Liver (tissue), 9 donors: ENCODE data around the gene CCT6B. TPM values are rescaled to one million over a fixed set of nuclear protein-coding genes. Genes with fewer than 3 reads are reported as not detected.
A peak's percentile ranks its signal among the peaks of the same experiment; 100 is the strongest.

ENCODE experiments used
- DNase-seq: peaks from one replicate; pipeline ENCODE4 v3.0.0-alpha.2; 2017; ENCODE audit warnings: low spot score
- H3K27ac ChIP-seq, 2 donors: one replicate each; pipeline ENCODE4 v1.7.0; 2013; ENCODE audit warnings: inconsistent platforms in 2 of 2, low read length in 2 of 2, control low read depth in 1 of 2, low read depth in 1 of 2, mild to moderate bottlenecking in 1 of 2
- H3K27me3 ChIP-seq, 4 donors: one replicate each; pipeline versions ENCODE4 v1.6.1 to v1.7.0; 2013; ENCODE audit warnings: low read length in 3 of 4, inconsistent platforms in 1 of 4, mild to moderate bottlenecking in 1 of 4, moderate library complexity in 1 of 4; ENCODE audit not compliant: control insufficient read depth in 4 of 4, insufficient read depth in 4 of 4
- H3K36me3 ChIP-seq, 4 donors: one replicate each; pipeline versions ENCODE4 v1.6.1 to v1.7.0; 2013; ENCODE audit warnings: low read length in 3 of 4, mild to moderate bottlenecking in 3 of 4, low read depth in 1 of 4, moderate library complexity in 1 of 4; ENCODE audit not compliant: control insufficient read depth in 4 of 4, insufficient read depth in 3 of 4
- H3K4me1 ChIP-seq, 4 donors: one replicate each; pipeline versions ENCODE4 v1.6.1 to v1.7.0; 2013; ENCODE audit warnings: low read length in 3 of 4, mild to moderate bottlenecking in 3 of 4, moderate library complexity in 1 of 4; ENCODE audit not compliant: control insufficient read depth in 4 of 4, insufficient read depth in 4 of 4
- H3K4me3 ChIP-seq, 3 donors: one replicate each; pipeline versions ENCODE4 v1.6.1 to v1.7.0; 2013; ENCODE audit warnings: low read length in 3 of 3, control low read depth in 1 of 3, low read depth in 1 of 3, mild to moderate bottlenecking in 1 of 3
- H3K9ac ChIP-seq, 2 donors: one replicate each; pipeline ENCODE4 v1.7.0; 2013; ENCODE audit warnings: low read length in 2 of 2, mild to moderate bottlenecking in 2 of 2, moderate library complexity in 2 of 2, control low read depth in 1 of 2, low read depth in 1 of 2
- H3K9me3 ChIP-seq, 4 donors: one replicate each; pipeline versions ENCODE4 v1.6.1 to v1.7.0; 2013; ENCODE audit warnings: low read length in 3 of 4; ENCODE audit not compliant: control insufficient read depth in 4 of 4
- EGR1 ChIP-seq, 2 donors: IDR thresholded peaks; 2 replicates each; pipeline ENCODE4 v1.6.1; 2016 to 2018; ENCODE audit warnings: antibody characterized with exemption in 2 of 2, low read depth in 2 of 2
- FOXA1 ChIP-seq: IDR thresholded peaks from 2 replicates; pipeline ENCODE4 v1.6.1; 2016; ENCODE audit warnings: antibody characterized with exemption
- FOXA2 ChIP-seq: IDR thresholded peaks from 2 replicates; pipeline ENCODE4 v1.6.1; 2016; ENCODE audit warnings: antibody characterized with exemption
- GABPA ChIP-seq, 2 donors: IDR thresholded peaks in 1 of 2; conservative IDR thresholded peaks in 1 of 2; 2 replicates each; pipeline ENCODE4 v1.6.1; 2016; ENCODE audit warnings: antibody characterized with exemption in 2 of 2, mild to moderate bottlenecking in 1 of 2, moderate library complexity in 1 of 2
- HNF4A ChIP-seq, 2 donors: conservative IDR thresholded peaks; 2 replicates each; pipeline ENCODE4 v1.6.1; 2016; ENCODE audit warnings: antibody characterized with exemption in 2 of 2, mild to moderate bottlenecking in 2 of 2
- HNF4G ChIP-seq: IDR thresholded peaks from 2 replicates; pipeline ENCODE4 v1.6.1; 2016; ENCODE audit warnings: antibody characterized with exemption
- JUND ChIP-seq, 2 donors: IDR thresholded peaks; 2 replicates each; pipeline ENCODE4 v1.6.1; 2016; ENCODE audit warnings: antibody characterized with exemption in 2 of 2
- NR2F2 ChIP-seq: IDR thresholded peaks from 2 replicates; pipeline ENCODE4 v1.6.1; 2016; ENCODE audit warnings: antibody characterized with exemption
- RAD21 ChIP-seq, 2 donors: IDR thresholded peaks; 2 replicates each; pipeline ENCODE4 v1.6.1; 2016; ENCODE audit warnings: antibody characterized with exemption in 2 of 2, mild to moderate bottlenecking in 2 of 2
- RXRA ChIP-seq, 2 donors: IDR thresholded peaks; 2 replicates each; pipeline ENCODE4 v1.6.1; 2017 to 2018; ENCODE audit warnings: antibody characterized with exemption in 2 of 2, mild to moderate bottlenecking in 1 of 2
- SP1 ChIP-seq: IDR thresholded peaks from 2 replicates; pipeline ENCODE4 v1.6.1; 2018; ENCODE audit warnings: antibody characterized with exemption, mild to moderate bottlenecking
- TAF1 ChIP-seq: conservative IDR thresholded peaks from 2 replicates; pipeline ENCODE4 v1.6.1; 2016; ENCODE audit warnings: antibody characterized with exemption, mild to moderate bottlenecking
- YY1 ChIP-seq: IDR thresholded peaks from 2 replicates; pipeline ENCODE4 v1.6.1; 2016; ENCODE audit warnings: antibody characterized with exemption, mild to moderate bottlenecking
- WGBS: extraction: QIAGEN DNeasy Blood & Tissue Kit; methylation state at CpG from one replicate; pipeline ENCODE4 v1.1.7; 2013; 5-methylcytosine and 5-hydroxymethylcytosine counted together
- polyA plus RNA-seq, 2 donors: library from polyadenylated mRNA; stranded (reverse) in 1 of 2; unstranded in 1 of 2; fragments of 200-250 nt in 1 of 2; fragments of >200 nt in 1 of 2; fragmentation: Nextera tagmentation in 1 of 2; extraction: Ambion mirVana in 1 of 2; gene quantifications; one replicate each; pipeline versions ENCODE4 v1.2.1 to v1.2.3, GENCODE V29; 2013 to 2015
- total RNA-seq, 2 donors: library from RNA; depleted of rRNA; stranded (reverse); fragments of >200 nt; gene quantifications; one replicate each; pipeline ENCODE4 v1.2.3, GENCODE V29; 2014
- TF ChIP-seq, protein P1 (sequence below): fragments of 150-350 bp; IDR thresholded peaks from 2 replicates; pipeline ENCODE4 v1.5.1; 2017; ENCODE audit warnings: improper control_type of control experiment, low read depth, low read length; ENCODE audit not compliant: missing input control
- TF ChIP-seq, protein P2 (sequence below): IDR thresholded peaks from 2 replicates; pipeline ENCODE4 v1.6.1; 2016; ENCODE audit warnings: antibody characterized with exemption
- TF ChIP-seq, protein P3 (sequence below): IDR thresholded peaks from 2 replicates; pipeline ENCODE4 v1.6.1; 2016; ENCODE audit warnings: antibody characterized with exemption
- TF ChIP-seq, protein P4 (sequence below): IDR thresholded peaks from 2 replicates; pipeline ENCODE4 v1.6.1; 2016; ENCODE audit warnings: antibody characterized with exemption, mild to moderate bottlenecking
- TF ChIP-seq, protein P5 (sequence below): IDR thresholded peaks from 2 replicates; pipeline ENCODE4 v1.6.1; 2016; ENCODE audit warnings: antibody characterized with exemption
- donor health status: healthy.
- donor health status: healthy.
- donor health status: healthy.
- donor health status: healthy.
- donor health status: healthy.

CCT6B gene, protein sequence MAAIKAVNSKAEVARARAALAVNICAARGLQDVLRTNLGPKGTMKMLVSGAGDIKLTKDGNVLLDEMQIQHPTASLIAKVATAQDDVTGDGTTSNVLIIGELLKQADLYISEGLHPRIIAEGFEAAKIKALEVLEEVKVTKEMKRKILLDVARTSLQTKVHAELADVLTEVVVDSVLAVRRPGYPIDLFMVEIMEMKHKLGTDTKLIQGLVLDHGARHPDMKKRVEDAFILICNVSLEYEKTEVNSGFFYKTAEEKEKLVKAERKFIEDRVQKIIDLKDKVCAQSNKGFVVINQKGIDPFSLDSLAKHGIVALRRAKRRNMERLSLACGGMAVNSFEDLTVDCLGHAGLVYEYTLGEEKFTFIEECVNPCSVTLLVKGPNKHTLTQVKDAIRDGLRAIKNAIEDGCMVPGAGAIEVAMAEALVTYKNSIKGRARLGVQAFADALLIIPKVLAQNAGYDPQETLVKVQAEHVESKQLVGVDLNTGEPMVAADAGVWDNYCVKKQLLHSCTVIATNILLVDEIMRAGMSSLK
- total RNA-seq (1 to 10 TPM in 1 of 2 donors, under 1 TPM in 1; 0.84 to 1.9 TPM), polyA plus RNA-seq (1 to 10 TPM in 1 of 2 donors, under 1 TPM in 1; 0.82 to 2.2 TPM)

DNA sequence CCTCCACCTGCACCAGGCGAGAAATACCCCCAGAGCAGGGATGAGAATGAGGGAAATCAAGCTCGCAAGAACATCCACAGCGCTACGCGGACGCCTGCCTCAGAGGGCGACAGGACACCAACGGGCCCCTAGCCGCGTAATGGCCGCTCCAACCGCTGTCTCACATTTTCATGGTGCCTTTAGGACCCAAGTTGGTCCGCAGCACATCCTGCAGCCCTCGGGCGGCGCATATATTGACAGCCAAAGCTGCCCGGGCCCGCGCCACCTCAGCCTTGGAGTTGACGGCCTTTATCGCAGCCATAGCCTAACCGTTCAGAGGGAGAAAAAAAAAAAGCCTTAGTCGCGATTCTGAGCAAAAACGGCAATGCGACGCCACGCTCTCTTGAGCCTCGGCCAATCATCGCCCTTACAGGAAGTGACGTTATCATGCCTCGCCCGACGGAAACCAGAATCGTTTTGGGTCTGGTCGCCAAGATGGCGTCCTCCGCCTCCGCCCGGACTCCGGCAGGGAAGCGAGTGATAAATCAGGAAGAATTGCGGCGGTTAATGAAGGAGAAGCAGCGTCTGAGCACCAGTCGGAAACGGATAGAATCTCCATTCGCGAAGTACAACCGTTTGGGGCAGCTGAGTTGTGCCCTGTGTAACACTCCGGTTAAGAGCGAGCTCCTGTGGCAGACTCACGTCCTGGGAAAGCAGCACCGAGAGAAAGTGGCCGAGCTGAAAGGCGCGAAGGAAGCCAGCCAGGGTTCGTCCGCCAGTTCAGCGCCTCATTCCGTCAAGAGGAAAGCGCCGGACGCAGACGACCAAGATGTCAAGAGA lies at the start of gene CCT6B, which contains the start of gene ZNF830:
CCT6B (minus strand) TSS at position 368 of the 819 bp plus-strand sequence; CDS start at position 301, 67 bp downstream.
ZNF830 (plus strand) TSS at position 448 of the 819 bp plus-strand sequence; CDS start at position 475, 27 bp downstream.
- peaks cover 5 to 17% (median 13%) of the 10 kb centered on the region in 4 donors for H3K36me3 ChIP-seq
- under 1% methylated on average over 65 of the region's 65 CpGs for WGBS

More for the DNA sequence above, at the start of gene CCT6B, which contains the start of gene ZNF830:
- peak within 1 kb of the TSS; percentile 84 to 87 for H3K9ac ChIP-seq
- TF ChIP-seq GABPA (IDR thresholded peaks at IDR 0.05 in 1 of 2, conservative IDR thresholded peaks at IDR 0.05 in 1 of 2) (peak; percentile 96 to 100), RXRA (IDR thresholded peaks at IDR 0.05) (peak in 1 of 2 donors; percentile 13), YY1 (peak; percentile 100), HNF4A (conservative IDR thresholded peaks at IDR 0.05) (no peak), SP1 (peak; percentile 46), FOXA1 (no peak), TAF1 (peak; percentile 92), NR2F2 (no peak), EGR1 (IDR thresholded peaks at IDR 0.05; ENCODE audit: low read depth in 2 of 2) (peak in 1 of 2 donors; percentile 51), JUND (IDR thresholded peaks at IDR 0.05) (no peak), FOXA2 (no peak), RAD21 (IDR thresholded peaks at IDR 0.05) (peak; percentile 32 to 45), HNF4G (no peak)
- TF ChIP-seq, protein P1, sequence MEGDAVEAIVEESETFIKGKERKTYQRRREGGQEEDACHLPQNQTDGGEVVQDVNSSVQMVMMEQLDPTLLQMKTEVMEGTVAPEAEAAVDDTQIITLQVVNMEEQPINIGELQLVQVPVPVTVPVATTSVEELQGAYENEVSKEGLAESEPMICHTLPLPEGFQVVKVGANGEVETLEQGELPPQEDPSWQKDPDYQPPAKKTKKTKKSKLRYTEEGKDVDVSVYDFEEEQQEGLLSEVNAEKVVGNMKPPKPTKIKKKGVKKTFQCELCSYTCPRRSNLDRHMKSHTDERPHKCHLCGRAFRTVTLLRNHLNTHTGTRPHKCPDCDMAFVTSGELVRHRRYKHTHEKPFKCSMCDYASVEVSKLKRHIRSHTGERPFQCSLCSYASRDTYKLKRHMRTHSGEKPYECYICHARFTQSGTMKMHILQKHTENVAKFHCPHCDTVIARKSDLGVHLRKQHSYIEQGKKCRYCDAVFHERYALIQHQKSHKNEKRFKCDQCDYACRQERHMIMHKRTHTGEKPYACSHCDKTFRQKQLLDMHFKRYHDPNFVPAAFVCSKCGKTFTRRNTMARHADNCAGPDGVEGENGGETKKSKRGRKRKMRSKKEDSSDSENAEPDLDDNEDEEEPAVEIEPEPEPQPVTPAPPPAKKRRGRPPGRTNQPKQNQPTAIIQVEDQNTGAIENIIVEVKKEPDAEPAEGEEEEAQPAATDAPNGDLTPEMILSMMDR: no peak
- TF ChIP-seq, protein P2, sequence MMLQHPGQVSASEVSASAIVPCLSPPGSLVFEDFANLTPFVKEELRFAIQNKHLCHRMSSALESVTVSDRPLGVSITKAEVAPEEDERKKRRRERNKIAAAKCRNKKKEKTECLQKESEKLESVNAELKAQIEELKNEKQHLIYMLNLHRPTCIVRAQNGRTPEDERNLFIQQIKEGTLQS: peak; percentile 59
- TF ChIP-seq, protein P3, sequence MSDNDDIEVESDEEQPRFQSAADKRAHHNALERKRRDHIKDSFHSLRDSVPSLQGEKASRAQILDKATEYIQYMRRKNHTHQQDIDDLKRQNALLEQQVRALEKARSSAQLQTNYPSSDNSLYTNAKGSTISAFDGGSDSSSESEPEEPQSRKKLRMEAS: peak; percentile 88
- TF ChIP-seq, protein P4, sequence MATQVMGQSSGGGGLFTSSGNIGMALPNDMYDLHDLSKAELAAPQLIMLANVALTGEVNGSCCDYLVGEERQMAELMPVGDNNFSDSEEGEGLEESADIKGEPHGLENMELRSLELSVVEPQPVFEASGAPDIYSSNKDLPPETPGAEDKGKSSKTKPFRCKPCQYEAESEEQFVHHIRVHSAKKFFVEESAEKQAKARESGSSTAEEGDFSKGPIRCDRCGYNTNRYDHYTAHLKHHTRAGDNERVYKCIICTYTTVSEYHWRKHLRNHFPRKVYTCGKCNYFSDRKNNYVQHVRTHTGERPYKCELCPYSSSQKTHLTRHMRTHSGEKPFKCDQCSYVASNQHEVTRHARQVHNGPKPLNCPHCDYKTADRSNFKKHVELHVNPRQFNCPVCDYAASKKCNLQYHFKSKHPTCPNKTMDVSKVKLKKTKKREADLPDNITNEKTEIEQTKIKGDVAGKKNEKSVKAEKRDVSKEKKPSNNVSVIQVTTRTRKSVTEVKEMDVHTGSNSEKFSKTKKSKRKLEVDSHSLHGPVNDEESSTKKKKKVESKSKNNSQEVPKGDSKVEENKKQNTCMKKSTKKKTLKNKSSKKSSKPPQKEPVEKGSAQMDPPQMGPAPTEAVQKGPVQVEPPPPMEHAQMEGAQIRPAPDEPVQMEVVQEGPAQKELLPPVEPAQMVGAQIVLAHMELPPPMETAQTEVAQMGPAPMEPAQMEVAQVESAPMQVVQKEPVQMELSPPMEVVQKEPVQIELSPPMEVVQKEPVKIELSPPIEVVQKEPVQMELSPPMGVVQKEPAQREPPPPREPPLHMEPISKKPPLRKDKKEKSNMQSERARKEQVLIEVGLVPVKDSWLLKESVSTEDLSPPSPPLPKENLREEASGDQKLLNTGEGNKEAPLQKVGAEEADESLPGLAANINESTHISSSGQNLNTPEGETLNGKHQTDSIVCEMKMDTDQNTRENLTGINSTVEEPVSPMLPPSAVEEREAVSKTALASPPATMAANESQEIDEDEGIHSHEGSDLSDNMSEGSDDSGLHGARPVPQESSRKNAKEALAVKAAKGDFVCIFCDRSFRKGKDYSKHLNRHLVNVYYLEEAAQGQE: no peak
- TF ChIP-seq, protein P5, sequence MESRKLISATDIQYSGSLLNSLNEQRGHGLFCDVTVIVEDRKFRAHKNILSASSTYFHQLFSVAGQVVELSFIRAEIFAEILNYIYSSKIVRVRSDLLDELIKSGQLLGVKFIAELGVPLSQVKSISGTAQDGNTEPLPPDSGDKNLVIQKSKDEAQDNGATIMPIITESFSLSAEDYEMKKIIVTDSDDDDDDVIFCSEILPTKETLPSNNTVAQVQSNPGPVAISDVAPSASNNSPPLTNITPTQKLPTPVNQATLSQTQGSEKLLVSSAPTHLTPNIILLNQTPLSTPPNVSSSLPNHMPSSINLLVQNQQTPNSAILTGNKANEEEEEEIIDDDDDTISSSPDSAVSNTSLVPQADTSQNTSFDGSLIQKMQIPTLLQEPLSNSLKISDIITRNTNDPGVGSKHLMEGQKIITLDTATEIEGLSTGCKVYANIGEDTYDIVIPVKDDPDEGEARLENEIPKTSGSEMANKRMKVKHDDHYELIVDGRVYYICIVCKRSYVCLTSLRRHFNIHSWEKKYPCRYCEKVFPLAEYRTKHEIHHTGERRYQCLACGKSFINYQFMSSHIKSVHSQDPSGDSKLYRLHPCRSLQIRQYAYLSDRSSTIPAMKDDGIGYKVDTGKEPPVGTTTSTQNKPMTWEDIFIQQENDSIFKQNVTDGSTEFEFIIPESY: peak; percentile 77
- H3K27ac ChIP-seq: peak within 1 kb of the TSS; percentile 89 to 96
- H3K4me3 ChIP-seq: peak within 1 kb of the TSS; percentile 64 to 100 (median 92)
- peaks cover 3 to 22% (median 19%) of the 10 kb centered on the region in 4 donors for H3K4me1 ChIP-seq
- H3K27me3 ChIP-seq: no peaks in the 10 kb centered on the region
- DNase-seq: peak; percentile 90
- no peaks in the 10 kb centered on the region for H3K9me3 ChIP-seq
